H1 (cell line): ENCODE data around the gene ATP13A3. TPM values are rescaled to one million over a fixed set of nuclear protein-coding genes. Genes with fewer than 3 reads are reported as not detected.

Source experiments
- BCL11A ChIP-seq, 2 experiments: IDR thresholded peaks; one replicate each; pipeline ENCODE4 v1.6.1; 2011; ENCODE audit warnings: low read depth in 2 of 2, low read length in 2 of 2, mild to moderate bottlenecking in 2 of 2
- CHD7 ChIP-seq: fragments of 300-600 bp; sonication (generic); IDR thresholded peaks from 2 replicates; pipeline ENCODE4 v1.7.1; 2012; ENCODE audit warnings: low read length, moderate library complexity, mild to moderate bottlenecking, inconsistent platforms; ENCODE audit not compliant: insufficient replicate concordance
- CREB1 ChIP-seq: IDR thresholded peaks from 2 replicates; pipeline ENCODE4 v1.6.1; 2012; ENCODE audit warnings: inconsistent platforms
- CTCF ChIP-seq, 3 experiments: IDR thresholded peaks; 1 replicate in 2 of 3; 2 replicates in 1 of 3; pipeline versions ENCODE4 v1.5.1 to v1.6.1; 2011; ENCODE audit warnings: low read length in 3 of 3, mild to moderate bottlenecking in 3 of 3, inconsistent platforms in 2 of 3, low read depth in 1 of 3, moderate library complexity in 1 of 3; ENCODE audit not compliant: insufficient read depth in 1 of 3; ENCODE audit errors: control extremely low read depth in 1 of 3
- KDM1A ChIP-seq: fragments of 200-600, 300-600 bp; sonication (generic); IDR thresholded peaks from 2 replicates; pipeline ENCODE4 v1.7.1; 2016; ENCODE audit warnings: mild to moderate bottlenecking, low read length, borderline replicate concordance
- MAFK ChIP-seq: IDR thresholded peaks from 2 replicates; pipeline ENCODE4 v1.6.1; 2012; ENCODE audit warnings: low read depth, mild to moderate bottlenecking, improper control_type of control experiment, low read length
- MAX ChIP-seq: IDR thresholded peaks from 2 replicates; pipeline ENCODE4 v1.6.1; 2012; ENCODE audit warnings: inconsistent platforms
- PHF8 ChIP-seq: fragments of 200-600 bp; sonication (generic); conservative IDR thresholded peaks from 2 replicates; pipeline ENCODE4 v1.7.1; 2012; ENCODE audit warnings: low read depth, mild to moderate bottlenecking, inconsistent platforms, low read length, moderate library complexity
- TAF1 ChIP-seq: IDR thresholded peaks from 2 replicates; pipeline ENCODE4 v1.6.1; 2011; ENCODE audit warnings: mild to moderate bottlenecking, low read depth, low read length
- TCF12 ChIP-seq: IDR thresholded peaks from 2 replicates; pipeline ENCODE4 v1.6.1; 2011; ENCODE audit warnings: low read depth, mild to moderate bottlenecking, low read length
- polyA plus RNA-seq, 7 experiments: library from polyadenylated mRNA; depleted of rRNA in 3 of 7; stranded (reverse) in 5 of 7; unstranded in 2 of 7; fragments of >200 nt in 5 of 7; fragments of 200-250 nt in 2 of 7; gene quantifications; 1 replicate in 5 of 7; 2 replicates in 1 of 7; 4 replicates in 1 of 7; pipeline versions ENCODE4 v1.2.1 to v1.2.3, GENCODE V29; 2011 to 2013; ENCODE audit warnings: missing spikeins in 2 of 7, mixed read lengths in 2 of 7
- total RNA-seq: library from RNA; stranded (reverse); fragmentation: NEBNext Ultra II Directional; extraction: Animal tissue kit (Norgen Biotek cat#: 25700); gene quantifications from 2 replicates; pipeline ENCODE4 v1.2.1, GENCODE V29; 2021

ATP13A3 gene
- total and polyA plus RNA-seq, 2 of the 8 experiments (the other 6 are each of a cell fraction or from before 2014, with no cell fraction given), result 18.6 to 92.2 TPM

GRCh38 chr3:194364314-194364651 lies 122.5 kb downstream of the ATP13A3 start (continued):
- TF ChIP-seq CHD7, result no peak
- TF ChIP-seq CREB1, result no peak
- TF ChIP-seq TCF12, result no peak
- no peak for TF ChIP-seq BCL11A (IDR thresholded peaks at IDR 0.05; ENCODE audit: low read depth in 2 of 2, low read length in 2 of 2)
- TF ChIP-seq TAF1, result no peak
- TF ChIP-seq MAFK, result no peak
- TF ChIP-seq MAX, result no peak
- no peak for TF ChIP-seq PHF8
- no peak for TF ChIP-seq CTCF (IDR thresholded peaks at IDR 0.05; ENCODE audit: control extremely low read depth in 1 of 3, insufficient read depth in 1 of 3, low read depth in 1 of 3, low read length in 3 of 3)
- no peak for TF ChIP-seq KDM1A
